Liver (tissue), 3 donors: ENCODE data around the gene HOOK1.

Source experiments
- ATF3 ChIP-seq: IDR thresholded peaks from 2 replicates; pipeline ENCODE4 v1.6.1; 2016; ENCODE audit warnings: antibody characterized with exemption
- CTCF ChIP-seq: fragments of 150-350 bp; IDR thresholded peaks from 2 replicates; pipeline ENCODE4 v1.5.1; 2017; ENCODE audit warnings: improper control_type of control experiment, low read depth, low read length; ENCODE audit not compliant: missing input control
- EGR1 ChIP-seq, 2 donors: IDR thresholded peaks; 2 replicates each; pipeline ENCODE4 v1.6.1; 2016 to 2018; ENCODE audit warnings: antibody characterized with exemption in 2 of 2, low read depth in 2 of 2
- JUND ChIP-seq, 2 donors: IDR thresholded peaks; 2 replicates each; pipeline ENCODE4 v1.6.1; 2016; ENCODE audit warnings: antibody characterized with exemption in 2 of 2
- MAX ChIP-seq: IDR thresholded peaks from 2 replicates; pipeline ENCODE4 v1.6.1; 2016; ENCODE audit warnings: antibody characterized with exemption
- REST ChIP-seq: IDR thresholded peaks from 2 replicates; pipeline ENCODE4 v1.6.1; 2016; ENCODE audit warnings: antibody characterized with exemption, mild to moderate bottlenecking
- RXRA ChIP-seq, 2 donors: IDR thresholded peaks; 2 replicates each; pipeline ENCODE4 v1.6.1; 2017 to 2018; ENCODE audit warnings: antibody characterized with exemption in 2 of 2, mild to moderate bottlenecking in 1 of 2
- SP1 ChIP-seq: IDR thresholded peaks from 2 replicates; pipeline ENCODE4 v1.6.1; 2018; ENCODE audit warnings: antibody characterized with exemption, mild to moderate bottlenecking
- TAF1 ChIP-seq: conservative IDR thresholded peaks from 2 replicates; pipeline ENCODE4 v1.6.1; 2016; ENCODE audit warnings: antibody characterized with exemption, mild to moderate bottlenecking
- YY1 ChIP-seq: IDR thresholded peaks from 2 replicates; pipeline ENCODE4 v1.6.1; 2016; ENCODE audit warnings: antibody characterized with exemption, mild to moderate bottlenecking
- ZBTB33 ChIP-seq: IDR thresholded peaks from 2 replicates; pipeline ENCODE4 v1.6.1; 2016; ENCODE audit warnings: antibody characterized with exemption
- donor health status: healthy.
- donor health status: healthy.

GRCh38 chr1:59879996-59880505, 65.3 kb downstream of the HOOK1 start:
- TF ChIP-seq CTCF (no peak), TAF1 (no peak), MAX (no peak), REST (no peak), RXRA (IDR thresholded peaks at IDR 0.05) (no peak), SP1 (no peak), ATF3 (no peak), EGR1 (IDR thresholded peaks at IDR 0.05; ENCODE audit: low read depth in 2 of 2) (no peak), ZBTB33 (no peak), JUND (IDR thresholded peaks at IDR 0.05) (no peak), YY1 (no peak)
